ENCODE measurements around the gene LCN2. TPM values are rescaled to one million over a fixed set of nuclear protein-coding genes. Genes with fewer than 3 reads are reported as not detected.

The LCN2 gene
- polyA plus RNA-seq, 1 experiment, result not detected

- Histone ChIP-seq H3K27me3 (ENCODE audit: control insufficient read depth, insufficient read depth, low read length) (peaks cover 1% of the 10 kb centered on the region), H3K36me3 (ENCODE audit: control insufficient read depth, insufficient read depth, low read length) (no peaks in the 10 kb centered on the region), H3K4me3 (ENCODE audit: low read depth, low read length) (no peak overlapping the region)
- DNase-seq (ENCODE audit: low read depth), result no peak
- ChIA-PET CTCF (interaction anchor here (1.1 kb wide), 1 partner anchor 20 kb away, joined by 3 read pairs; no protein-coding TSS in a partner anchor), POLR2A (no interaction called here)
- TF ChIP-seq CTCF (IDR thresholded peaks at IDR 0.05; ENCODE audit: insufficient read depth, low read depth, low read length), result no peak
Observed at GRCh38 chr9:128149951-128150593, 819 bp downstream of the LCN2 start.

DNA sequence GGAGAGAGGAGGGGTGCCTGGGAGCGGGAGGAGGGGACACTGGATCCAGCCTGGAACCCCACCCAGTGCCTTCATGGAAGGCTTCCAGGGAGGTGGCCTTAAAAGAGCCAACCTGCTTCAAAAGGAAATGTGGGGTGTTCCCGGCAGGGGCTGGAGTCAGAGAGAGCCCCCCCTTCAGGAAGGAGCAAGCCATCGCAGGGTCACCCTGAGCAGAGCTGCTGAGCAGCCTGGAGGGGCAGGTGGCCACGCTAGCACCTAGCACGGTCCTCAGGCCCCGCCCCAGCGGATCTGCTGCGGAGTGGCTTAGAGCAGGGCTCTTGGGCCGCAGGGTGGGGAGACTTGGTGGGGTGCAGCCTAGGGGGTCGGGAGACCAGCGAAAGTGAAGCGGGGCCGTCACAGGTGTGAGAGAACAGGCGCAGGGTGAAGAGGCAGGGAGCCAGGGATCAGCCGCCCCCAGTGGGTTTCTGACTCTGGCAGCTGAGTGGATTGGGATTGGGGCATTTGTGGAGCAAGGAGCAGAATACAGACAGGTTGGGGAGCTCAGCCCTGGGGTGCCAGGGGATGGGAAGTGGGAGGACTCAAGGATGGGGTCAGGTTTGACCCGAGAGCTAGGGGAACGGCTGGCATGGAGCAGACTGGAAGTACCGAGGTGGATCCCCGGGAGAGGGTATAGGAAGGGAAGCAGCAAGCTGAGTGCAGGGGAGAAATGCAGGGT lies 1.5 kb downstream of the LCN2 start:
- Histone ChIP-seq H3K27me3 (ENCODE audit: control insufficient read depth, insufficient read depth, low read length) (peaks cover 1% of the 10 kb centered on the region), H3K36me3 (ENCODE audit: control insufficient read depth, insufficient read depth, low read length) (no peaks in the 10 kb centered on the region), H3K4me3 (ENCODE audit: low read depth, low read length) (no peak overlapping the region)
- DNase-seq (ENCODE audit: low read depth), result no peak
- CTCF ChIA-PET, result interaction anchor here (0.7 to 1.1 kb wide), 2 partner anchors 21 to 26 kb away, joined by 3 read pairs; no protein-coding TSS in a partner anchor
- POLR2A ChIA-PET, result no interaction called here
- 0 out of 2 replicates have a peak, but pooled peaks have one; percentile 16 for TF ChIP-seq CTCF (IDR thresholded peaks at IDR 0.05; ENCODE audit: insufficient read depth, low read depth, low read length)

- Histone ChIP-seq H3K36me3 (ENCODE audit: control insufficient read depth, insufficient read depth, low read length) (no peaks in the 10 kb centered on the region), H3K27me3 (ENCODE audit: control insufficient read depth, insufficient read depth, low read length) (peaks cover 1% of the 10 kb centered on the region), H3K4me3 (ENCODE audit: low read depth, low read length) (no peak overlapping the region)
- CTCF ChIA-PET, result interaction anchor here (0.7 to 1.8 kb wide), 2 partner anchors 26 to 27 kb away, joined by 3 to 5 read pairs; no protein-coding TSS in a partner anchor
- TF ChIP-seq CTCF (IDR thresholded peaks at IDR 0.05; ENCODE audit: insufficient read depth, low read depth, low read length), result no peak
- DNase-seq (ENCODE audit: low read depth), result no peak
- POLR2A ChIA-PET, result no interaction called here
Observed at GRCh38 chr9:128151309-128152132, 2.3 kb downstream of the LCN2 start.

- POLR2A ChIA-PET, result no interaction called here
- Histone ChIP-seq H3K4me3 (ENCODE audit: low read depth, low read length) (no peak overlapping the region), H3K36me3 (ENCODE audit: control insufficient read depth, insufficient read depth, low read length) (no peaks in the 10 kb centered on the region), H3K27me3 (ENCODE audit: control insufficient read depth, insufficient read depth, low read length) (peaks cover 1% of the 10 kb centered on the region)
- no peak for TF ChIP-seq CTCF (IDR thresholded peaks at IDR 0.05; ENCODE audit: insufficient read depth, low read depth, low read length)
- DNase-seq (ENCODE audit: low read depth), result no peak
- CTCF ChIA-PET, result interaction anchor here (1.8 kb wide), 1 partner anchor 27 kb away, joined by 5 read pairs; no protein-coding TSS in a partner anchor
Observed at GRCh38 chr9:128152133-128153059, 3.1 kb downstream of the LCN2 start.

Data from BJ (cell line).